Medulla oblongata (tissue), 1 donor: ENCODE results near the gene RXRA.
"Not testable (repeated sequence)": the region's sequence is repeated elsewhere in the genome, so short reads cannot be mapped to it uniquely, and the experiment has no call there.

Experiments used
- DNase-seq: peaks from one replicate; pipeline ENCODE4 v3.0.0-alpha.2; 2015; ENCODE audit errors: extremely low spot score

RXRA gene

GRCh38 chr9:134307674-134308638, 18.3 kb upstream of the RXRA start:
- no peak for DNase-seq

- not testable (repeated sequence) for DNase-seq
These were observed 17.5 kb upstream of the RXRA start for GRCh38 chr9:134308639-134309220.

GRCh38 chr9:134313470-134313869, 12.8 kb upstream of the RXRA start:
- no peak for DNase-seq

GRCh38 chr9:134314039-134314949, 12.0 kb upstream of the RXRA start:
- no peak for DNase-seq

GRCh38 chr9:134314950-134315715, 11.1 kb upstream of the RXRA start:
- DNase-seq: no peak

GRCh38 chr9:134315716-134316448, 10.4 kb upstream of the RXRA start:
- DNase-seq: no peak

GRCh38 chr9:134316449-134317160, 9.7 kb upstream of the RXRA start:
- DNase-seq: no peak

- no peak for DNase-seq
These were observed 8.9 kb upstream of the RXRA start for GRCh38 chr9:134317400-134317789.

GRCh38 chr9:134317790-134318414, 8.4 kb upstream of the RXRA start:
- DNase-seq: no peak

- DNase-seq: no peak
These were observed 7.8 kb upstream of the RXRA start for GRCh38 chr9:134318481-134318891.

- DNase-seq: no peak
These were observed 7.3 kb upstream of the RXRA start for GRCh38 chr9:134318941-134319305.

- no peak for DNase-seq
These were observed 6.7 kb upstream of the RXRA start for GRCh38 chr9:134319306-134320125.

- no peak for DNase-seq
These were observed 6.0 kb upstream of the RXRA start for GRCh38 chr9:134320126-134320867.

- no peak for DNase-seq
These were observed 5.3 kb upstream of the RXRA start for GRCh38 chr9:134320868-134321471.

- no peak for DNase-seq
These were observed 4.7 kb upstream of the RXRA start for GRCh38 chr9:134321531-134321930.

- no peak for DNase-seq
These were observed 4.1 kb upstream of the RXRA start for GRCh38 chr9:134321946-134322741.

GRCh38 chr9:134322781-134323241, 3.4 kb upstream of the RXRA start:
- no peak for DNase-seq
